Stromal cell of bone marrow (primary cell): Measurements from ENCODE around the gene SNX14.
"Not testable (repeated sequence)": the region's sequence is repeated elsewhere in the genome, so short reads cannot be mapped to it uniquely, and the experiment has no call there.

Experiments used
- DNase-seq: peaks from one replicate; pipeline ENCODE4 v3.0.0-alpha.2; 2012; ENCODE audit warnings: low read depth

SNX14 gene, protein sequence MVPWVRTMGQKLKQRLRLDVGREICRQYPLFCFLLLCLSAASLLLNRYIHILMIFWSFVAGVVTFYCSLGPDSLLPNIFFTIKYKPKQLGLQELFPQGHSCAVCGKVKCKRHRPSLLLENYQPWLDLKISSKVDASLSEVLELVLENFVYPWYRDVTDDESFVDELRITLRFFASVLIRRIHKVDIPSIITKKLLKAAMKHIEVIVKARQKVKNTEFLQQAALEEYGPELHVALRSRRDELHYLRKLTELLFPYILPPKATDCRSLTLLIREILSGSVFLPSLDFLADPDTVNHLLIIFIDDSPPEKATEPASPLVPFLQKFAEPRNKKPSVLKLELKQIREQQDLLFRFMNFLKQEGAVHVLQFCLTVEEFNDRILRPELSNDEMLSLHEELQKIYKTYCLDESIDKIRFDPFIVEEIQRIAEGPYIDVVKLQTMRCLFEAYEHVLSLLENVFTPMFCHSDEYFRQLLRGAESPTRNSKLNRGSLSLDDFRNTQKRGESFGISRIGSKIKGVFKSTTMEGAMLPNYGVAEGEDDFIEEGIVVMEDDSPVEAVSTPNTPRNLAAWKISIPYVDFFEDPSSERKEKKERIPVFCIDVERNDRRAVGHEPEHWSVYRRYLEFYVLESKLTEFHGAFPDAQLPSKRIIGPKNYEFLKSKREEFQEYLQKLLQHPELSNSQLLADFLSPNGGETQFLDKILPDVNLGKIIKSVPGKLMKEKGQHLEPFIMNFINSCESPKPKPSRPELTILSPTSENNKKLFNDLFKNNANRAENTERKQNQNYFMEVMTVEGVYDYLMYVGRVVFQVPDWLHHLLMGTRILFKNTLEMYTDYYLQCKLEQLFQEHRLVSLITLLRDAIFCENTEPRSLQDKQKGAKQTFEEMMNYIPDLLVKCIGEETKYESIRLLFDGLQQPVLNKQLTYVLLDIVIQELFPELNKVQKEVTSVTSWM

DNA sequence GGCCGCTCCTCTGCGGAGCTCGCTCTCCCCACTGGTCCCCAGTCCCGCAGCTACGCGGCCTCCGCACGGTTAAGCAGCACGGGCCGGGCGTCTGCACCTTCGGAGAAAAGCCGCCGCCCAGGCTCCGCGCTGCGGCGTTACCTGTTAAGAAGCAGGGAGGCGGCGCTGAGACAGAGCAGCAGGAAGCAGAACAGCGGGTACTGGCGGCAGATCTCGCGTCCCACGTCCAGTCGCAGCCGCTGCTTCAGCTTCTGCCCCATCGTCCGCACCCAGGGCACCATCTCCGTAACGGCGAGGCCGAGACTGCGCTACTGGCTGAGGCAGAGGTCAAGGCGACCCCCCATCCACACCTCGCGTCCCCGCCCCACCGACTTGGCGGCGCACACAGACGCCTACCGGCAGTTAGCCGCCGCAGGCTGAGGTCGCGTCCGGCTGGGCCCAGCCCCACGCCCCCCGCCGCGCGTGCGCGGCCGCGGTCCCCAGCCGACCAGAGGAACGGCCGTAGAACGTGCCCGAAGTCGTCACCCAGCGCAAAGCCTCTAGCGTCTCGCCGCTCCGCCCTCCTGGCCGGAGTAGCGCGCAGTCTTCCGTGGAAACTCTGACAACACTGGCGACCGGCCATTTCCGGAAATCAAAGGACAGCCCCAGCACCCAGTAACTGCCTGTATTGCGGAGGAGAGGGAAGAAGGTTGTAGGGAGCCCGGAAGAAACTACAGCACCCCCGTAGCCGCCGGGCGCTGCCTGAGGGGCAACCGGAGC, at the start of gene SNX14:
TSS of gene SNX14 (minus strand) at position 421 of the 759 bp plus-strand sequence. CDS start at position 281, 140 bp downstream.
- DNase-seq = peak; percentile 96

DNA sequence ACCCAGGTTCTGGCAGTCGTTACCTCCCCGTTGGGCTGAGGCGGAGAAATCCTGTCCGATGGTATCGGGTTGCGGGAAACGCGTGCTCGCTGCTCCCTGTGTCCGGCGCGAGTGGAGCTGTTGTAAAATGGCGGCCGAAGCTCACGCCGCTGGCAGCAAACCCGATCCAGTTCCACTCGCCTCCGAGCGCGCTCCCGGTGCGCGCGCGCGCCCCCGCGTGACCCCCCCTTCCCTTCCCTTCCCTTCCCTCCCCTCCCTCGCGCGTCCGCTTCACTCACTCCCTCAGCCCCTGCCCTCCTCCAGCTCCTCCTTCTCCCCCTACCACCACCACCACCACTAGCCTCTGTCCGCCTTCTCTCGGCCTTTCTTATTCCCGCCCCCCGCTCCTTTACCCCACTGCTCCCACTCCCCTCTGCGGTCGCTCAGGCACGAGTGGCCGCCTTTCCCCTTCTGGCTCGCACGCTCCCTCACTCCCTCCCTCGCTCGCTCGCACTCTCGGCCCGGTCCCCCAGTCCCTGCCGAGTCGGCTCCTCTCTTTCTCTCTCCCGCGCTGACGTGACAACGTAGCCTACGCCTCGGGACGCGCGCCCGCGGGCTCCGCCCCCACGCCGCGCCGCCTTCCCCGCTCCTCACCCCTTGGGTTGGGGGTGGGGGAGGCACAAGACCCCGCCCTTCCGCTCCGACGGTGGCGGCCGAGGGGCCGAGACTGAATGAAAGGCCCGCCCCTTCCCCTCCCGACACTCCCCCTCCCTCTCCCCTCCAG, 49.3 kb upstream of the SNX14 start, which contains the start of gene SYNCRIP:
TSS of gene SYNCRIP (minus strand) at position 113 of the 763 bp plus-strand sequence. CDS start 1,447 bp downstream, outside the sequence.
- DNase-seq = peak; percentile 97

DNA sequence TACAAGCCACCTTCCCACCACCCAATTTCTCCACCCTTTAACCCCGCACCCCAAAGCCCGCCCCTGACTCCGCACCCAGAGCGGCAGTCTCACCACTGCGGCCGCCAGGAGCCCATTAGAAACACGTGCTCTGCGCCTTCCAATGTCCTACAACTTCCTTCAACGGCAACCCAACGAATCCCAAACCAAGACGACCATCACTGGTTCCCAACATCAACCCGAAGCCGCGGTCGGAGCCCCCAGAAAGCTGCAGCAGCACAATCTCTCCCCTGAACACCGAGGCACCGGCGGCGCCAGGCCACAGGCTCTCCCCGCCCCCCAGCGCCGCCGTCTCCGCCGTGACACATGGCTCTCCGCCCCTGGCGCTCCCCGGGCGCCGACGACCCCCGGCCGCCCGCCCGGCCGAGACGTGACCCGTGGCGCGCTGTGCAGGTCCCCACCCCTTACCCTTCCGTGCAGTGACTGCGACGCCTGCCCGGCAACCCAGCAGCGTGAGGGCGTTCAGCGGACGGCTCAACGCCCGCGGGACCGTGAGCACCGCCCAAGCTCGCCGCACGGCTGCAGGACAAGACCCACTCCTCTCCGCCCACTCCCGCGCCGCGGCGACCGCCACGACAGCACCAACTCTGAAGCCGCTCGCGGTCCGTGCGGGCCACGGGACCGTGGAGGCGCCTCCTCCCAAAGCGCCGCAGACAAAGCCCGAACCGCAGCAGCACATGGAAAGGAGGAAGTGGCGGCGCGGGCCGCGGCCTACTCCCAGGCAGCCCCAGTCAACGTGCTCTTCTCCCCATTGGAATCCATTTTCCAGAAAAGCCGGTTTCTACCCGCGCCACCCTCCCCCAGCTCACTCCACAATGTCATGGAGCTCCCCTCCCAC, 48.5 kb upstream of the SNX14 start:
- DNase-seq = peak; percentile 33

DNA sequence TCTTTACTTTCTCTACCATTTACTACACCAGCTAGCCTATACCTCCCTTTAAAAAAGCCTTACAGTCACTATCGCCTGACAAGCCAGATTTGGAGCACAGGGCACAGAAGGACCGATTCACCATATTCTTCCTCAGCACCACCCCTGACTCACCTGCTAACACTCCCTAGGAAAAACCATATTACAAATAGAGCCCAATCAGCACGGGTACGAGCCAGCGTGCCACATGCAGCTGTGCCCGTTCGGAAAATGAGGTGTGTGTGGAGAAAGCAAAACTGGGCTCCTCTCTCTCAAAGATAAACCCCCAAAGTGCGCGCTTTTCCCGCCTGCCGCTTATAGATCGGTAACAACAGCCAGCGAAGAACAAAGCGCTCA, 47.9 kb upstream of the SNX14 start:
- DNase-seq = no peak

DNA sequence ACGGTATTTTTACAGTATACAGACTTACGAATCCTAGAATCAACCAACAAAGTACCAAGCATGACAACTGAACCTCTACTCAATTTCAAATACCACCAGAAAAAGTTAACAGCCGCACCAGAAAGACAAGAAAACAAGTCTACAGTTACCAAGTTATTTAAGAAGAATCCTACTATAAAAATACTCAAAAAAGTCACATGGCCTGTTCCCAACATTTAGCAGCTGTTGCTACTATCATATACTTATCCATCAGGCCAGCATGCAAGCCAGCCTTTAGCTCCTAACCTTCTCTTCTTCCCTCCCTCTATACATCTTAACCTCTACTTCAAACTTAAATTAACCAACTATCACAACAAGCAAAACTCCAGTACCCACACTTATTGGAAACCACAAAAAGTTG, 47.2 kb upstream of the SNX14 start:
- no peak for DNase-seq

DNA sequence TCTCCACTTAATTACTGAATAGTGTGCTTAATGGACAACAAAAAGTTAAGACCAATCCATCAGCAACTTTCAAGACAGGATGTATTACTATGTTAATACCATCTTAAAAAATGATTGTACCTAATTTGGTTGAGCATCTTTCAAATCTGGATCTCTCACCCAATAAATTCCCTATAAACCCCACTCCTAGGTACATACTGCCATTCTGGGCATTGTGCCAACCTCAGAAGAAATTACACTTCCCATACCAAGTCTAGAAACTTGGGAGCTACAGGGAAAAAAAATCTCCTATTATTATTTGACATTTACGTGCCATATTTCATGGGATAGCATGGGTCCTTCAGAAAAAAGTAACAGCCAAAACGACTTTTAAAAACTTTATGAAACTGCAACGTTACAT, 43.9 kb upstream of the SNX14 start:
- DNase-seq = no peak

DNA sequence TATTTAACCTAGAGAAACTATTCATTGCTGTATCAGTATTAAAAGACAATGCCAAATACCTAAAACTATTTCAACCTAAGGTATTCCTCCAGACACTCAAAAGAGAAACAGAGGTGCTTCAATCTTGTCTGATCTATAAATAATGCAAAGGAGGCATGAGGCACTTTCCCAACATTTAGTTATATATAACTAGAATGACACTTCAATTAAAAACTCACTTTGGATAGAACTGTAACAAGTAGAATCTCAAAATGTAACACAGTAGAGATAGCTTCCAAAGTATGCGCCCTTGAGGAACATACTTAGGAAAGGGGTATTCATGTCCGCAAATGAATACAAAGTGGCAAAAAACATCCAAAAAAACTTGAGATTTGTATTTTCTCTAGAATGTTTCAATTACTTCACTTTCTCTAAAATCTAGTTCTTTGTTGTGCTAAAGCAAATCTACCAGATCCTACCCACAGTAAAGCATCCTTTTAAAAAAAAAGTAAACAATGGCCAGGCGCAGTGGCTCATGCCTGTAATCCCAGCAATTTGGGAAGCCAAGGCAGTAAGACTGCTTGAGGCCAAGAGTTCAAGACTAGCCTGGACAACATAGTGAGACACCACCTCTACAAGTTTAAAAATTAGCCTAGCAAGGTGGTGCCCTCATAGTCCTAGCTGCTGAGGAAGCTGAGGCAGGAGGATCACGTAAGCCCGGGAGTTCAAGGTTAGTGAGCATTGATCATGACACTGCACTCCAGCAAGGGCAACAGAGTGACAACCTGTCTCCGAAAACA, 38.7 kb upstream of the SNX14 start:
- no peak for DNase-seq

DNA sequence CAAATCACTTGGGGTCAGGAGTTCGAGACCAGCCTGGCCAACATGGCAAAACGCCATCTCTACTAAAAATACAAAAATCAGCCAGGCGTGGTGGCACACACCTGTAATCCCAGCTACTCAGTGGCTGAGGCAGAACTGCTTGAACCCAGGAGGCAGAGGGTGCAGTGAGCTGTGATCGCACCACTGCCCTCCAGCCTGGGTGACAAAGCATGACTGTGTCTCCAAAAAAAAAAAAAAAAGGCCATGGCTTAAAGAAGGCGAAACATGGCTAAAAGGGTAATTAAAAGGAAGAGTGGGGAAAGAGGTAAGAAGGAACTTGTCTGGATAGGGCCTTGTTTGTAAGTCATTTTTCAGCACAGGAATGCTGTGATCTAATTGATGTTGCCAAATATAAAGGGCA, 37.5 kb upstream of the SNX14 start:
- not testable (repeated sequence) for DNase-seq

DNA sequence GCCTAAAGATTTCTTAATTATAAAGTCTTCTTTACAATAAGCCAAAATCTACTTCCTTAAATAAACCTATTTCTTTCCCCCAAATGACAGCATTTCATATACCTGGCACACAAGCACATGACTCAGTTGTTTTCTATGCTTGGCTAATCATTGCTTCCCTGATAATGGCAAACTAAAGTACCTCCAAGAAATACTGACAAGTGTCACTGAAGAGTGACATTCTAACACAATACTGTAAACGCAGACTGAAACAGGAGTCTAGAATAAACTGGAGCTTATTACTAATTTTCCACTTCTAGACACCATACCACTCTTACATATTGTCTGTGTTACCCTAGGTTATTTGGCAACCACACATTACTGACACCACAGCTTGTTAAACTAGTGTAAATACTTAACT, 34.7 kb upstream of the SNX14 start:
- no peak for DNase-seq

DNA sequence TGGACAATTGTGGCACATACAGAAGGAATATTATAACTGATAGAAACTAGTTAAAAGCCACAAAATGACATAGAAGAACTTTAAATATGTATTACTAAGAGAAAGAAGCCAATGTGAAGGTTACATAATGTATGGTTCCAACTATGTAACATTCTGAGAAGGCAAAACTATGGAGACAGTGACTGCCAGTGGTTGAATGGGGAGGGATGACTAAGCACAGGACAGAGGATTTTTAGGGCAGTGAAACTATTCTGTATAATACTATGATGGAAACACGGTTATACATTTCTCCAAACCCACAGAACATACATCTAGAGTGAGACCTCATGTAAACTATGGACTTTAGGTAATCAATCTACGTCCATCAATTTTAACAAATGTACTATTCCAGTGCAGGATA, 26.6 kb upstream of the SNX14 start:
- DNase-seq = no peak

DNA sequence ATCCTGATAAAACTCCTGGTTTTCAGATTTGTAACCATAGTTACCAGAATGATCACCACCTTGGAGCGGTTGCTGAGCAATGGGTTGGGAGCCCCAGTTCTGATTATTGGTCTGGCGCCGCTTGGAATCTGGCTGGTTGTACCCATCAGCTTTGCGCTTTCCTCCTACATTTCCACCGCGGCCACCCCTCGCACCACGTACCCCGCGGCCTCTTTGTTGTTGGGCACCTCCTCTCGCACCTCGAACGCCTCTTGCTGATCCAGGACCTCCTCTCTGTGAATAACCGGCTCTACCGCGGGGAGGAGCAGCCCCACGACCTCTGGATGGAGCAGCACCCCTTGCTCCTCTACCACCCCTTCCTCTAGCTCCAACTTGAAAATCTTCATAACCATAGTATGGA, 21.1 kb upstream of the SNX14 start:
- no peak for DNase-seq

DNA sequence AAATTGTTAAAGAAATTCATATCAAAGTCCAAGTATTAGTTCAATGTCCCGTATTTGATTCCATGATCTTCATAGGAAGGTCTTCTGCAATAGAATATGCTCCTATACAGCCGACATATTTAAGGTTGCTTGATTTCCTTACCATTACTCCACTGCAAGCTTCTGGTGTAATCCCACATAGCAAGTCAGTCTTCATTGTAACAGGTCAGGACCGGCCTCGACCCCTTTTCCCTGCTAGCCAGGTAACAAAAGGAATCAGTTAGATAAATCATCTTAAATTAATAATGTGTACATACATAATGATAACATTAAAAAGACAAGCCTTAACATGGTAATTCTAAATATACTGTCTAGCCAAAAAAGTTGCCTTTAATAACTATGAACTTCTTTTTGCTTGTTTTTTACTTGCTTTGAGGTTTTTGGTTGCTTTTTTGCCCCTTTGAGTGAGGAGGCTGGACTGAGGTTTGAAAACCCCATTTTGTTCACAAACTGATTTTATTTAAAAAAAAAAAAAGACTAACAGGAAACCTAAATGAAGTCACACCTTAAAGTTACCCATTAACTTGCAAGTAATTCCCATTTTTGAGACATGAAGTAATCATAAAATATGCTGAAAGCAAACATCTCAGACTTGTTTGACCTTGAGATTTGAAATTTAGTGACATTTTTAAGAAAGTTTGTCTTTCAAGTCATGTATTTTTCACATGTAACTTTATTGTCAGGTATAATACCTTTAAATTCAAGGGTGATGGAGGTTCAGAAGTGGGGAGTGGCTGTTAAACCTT, 19.2 kb upstream of the SNX14 start:
- no peak for DNase-seq

DNA sequence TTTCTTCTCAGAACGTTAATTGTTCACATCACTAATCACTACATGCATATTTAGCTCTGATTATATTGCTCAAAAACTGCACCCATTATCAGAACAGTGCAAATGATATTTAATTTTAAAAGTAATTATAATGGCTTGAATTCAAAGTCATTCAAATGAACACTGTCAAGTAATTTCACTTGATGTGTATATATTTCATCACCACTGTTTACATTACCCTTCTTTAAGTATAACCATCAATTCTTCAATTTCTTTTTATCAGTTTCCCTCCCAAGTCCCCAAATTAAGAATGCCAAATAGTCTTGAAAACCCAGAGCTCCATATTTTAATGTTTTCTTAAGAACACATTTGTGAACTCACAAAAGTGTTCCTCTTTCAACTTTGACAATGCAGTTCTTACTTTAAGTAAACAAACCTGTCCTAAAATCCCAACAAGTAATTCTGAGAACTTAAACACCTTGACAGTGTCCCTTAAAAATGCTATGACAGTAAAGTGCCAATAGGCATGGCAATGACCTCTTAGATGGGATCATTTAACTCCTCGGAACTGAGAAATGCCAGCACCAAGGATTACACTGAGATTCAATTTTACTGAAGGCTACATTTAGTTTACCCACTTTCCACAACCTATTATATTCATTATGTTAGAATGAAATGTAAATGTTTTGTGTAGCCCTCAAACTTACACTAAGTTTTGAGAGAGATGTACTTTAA, 16.7 kb upstream of the SNX14 start:
- no peak for DNase-seq

DNA sequence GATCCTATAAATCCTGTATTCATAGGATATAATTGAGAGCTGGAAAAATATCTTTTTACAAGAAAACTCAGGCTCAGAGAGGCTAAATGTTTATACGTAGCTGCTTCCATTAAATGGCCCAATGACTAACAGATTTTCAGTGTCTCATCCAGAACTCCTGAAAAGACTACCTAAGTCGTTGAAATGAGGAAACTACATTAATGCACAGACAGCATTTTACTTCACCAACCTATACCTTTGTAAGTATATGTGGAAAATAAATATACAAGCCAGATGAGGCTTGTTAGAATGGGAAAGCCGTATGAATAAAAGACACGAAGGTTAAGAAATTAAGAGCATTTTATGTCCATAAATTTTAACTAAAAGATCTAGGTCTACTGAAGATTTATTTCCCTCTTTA, 8.4 kb upstream of the SNX14 start:
- DNase-seq = no peak

DNA sequence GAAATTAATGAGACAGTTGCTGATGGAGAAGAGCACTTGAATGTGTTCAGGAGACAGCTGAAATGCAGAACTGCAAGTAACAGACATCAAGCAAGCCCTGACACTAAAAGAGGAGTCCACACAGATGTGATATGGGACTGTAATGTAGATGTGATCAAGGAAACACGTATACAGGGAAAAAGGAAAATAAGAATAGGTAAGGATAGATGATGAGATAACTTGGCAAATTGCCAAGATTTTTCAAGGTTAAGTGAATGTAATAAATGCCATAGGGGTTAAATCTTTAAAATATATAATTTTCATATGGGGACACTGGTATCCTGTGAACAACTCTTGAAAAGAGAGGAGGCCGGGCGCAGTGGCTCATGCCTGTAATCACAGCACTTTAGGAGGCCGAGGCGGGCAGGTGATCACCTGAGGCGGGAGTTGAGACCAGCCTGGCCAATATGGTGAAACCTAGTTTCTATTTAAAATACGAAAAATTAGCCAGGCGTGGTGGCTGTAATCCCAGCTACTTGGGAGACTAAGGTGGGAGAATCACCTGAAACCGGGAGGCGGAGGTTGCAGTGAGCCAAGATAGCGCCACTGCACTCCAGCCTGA, 7.2 kb upstream of the SNX14 start:
- no peak for DNase-seq

DNA sequence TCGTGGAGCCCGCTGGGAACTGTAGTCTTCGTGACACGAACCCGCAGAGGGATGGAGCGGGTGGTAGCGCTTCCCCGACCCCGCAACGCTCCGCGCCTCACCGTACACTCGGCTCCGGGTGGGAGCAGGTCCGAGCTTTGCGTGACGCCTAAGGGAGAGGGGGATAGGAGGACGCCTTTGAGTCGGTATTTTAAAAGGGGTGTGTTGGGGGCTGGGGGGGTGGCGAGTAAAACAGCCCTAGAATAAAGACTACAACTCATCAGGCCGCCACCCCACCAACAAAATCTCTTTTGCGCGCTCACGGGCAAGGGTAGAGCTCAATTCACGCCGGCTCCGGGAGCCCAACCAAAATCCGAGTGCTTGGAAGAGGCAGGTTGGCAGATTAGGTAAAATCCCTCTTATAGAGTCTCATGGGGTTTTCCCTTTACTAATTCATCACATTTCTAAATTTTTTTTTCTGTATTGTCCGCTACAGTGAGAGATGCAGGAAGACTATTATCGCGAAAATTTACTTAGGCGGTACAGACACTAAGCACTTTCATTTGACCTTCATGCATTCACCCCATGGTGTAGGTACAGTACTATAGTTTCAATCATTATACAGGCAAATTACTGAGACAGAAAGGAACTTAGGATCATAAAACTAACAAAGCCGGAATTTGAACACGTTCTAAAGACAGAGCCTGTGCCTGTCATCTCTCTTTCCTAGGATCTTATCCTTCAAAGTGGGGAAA, 706 bp upstream of the SNX14 start:
- peak; percentile 20 for DNase-seq

DNA sequence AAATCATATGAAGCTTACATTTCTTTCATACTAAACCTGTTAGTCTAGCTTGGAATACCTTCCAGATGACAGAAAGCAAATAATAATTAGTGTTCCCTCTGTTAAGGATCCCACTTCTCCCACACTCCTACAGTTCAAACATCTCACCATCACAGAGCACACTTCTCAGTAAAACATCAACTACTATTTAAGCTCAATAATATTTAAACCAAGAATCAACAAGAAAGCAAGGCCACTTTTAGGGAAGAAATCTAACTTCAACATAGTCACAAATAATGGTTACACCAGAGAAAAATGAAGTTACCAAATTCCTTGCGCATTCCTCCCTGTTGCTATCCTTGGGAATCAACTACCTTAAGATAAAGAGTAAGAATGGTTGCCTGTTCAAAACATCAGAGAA, 1.6 kb downstream of the SNX14 start:
- DNase-seq = no peak
